Natural killer cell treated with Interleukin-12 subunit alpha and Interleukin-12 subunit beta and Interleukin-15 and Interleukin-18, amount 100 ng/mL, for 72 hours (primary cell): ENCODE data around the gene CNTRL. TPM values are rescaled to one million over a fixed set of nuclear protein-coding genes. Genes with fewer than 3 reads are reported as not detected.
"Not testable (repeated sequence)": the region's sequence is repeated elsewhere in the genome, so short reads cannot be mapped to it uniquely, and the experiment has no call there.

Source experiments
- ATAC-seq, 2 donors: fragments of 150-1000 bp; cut with Tn5 transposase in 1 of 2; sonication (Bioruptor Pico), chemical (Tn5 transposase) in 1 of 2; 2 replicates each; pipeline ENCODE4 v1.10.0; 2021
- DNase-seq: peaks from one replicate; pipeline ENCODE4 v3.0.0; 2022; ENCODE audit warnings: low spot score
- H3K27ac Mint-ChIP-seq, 2 donors: 1 replicate in 1 of 2; 2 replicates in 1 of 2; pipeline ENCODE4 v1.8.0; 2022; ENCODE audit warnings: mixed read lengths in 2 of 2, mild to moderate bottlenecking in 1 of 2, moderate library complexity in 1 of 2
- H3K27me3 Mint-ChIP-seq, 2 donors: 1 replicate in 1 of 2; 2 replicates in 1 of 2; pipeline ENCODE4 v1.8.0; 2022; ENCODE audit warnings: mixed read lengths in 2 of 2
- H3K36me3 Mint-ChIP-seq: one replicate; pipeline ENCODE4 v1.8.0; 2022; ENCODE audit warnings: mixed read lengths
- H3K4me1 Mint-ChIP-seq, 2 donors: 1 replicate in 1 of 2; 2 replicates in 1 of 2; pipeline ENCODE4 v1.8.0; 2022; ENCODE audit warnings: low read depth in 2 of 2, mixed read lengths in 2 of 2, mild to moderate bottlenecking in 1 of 2
- H3K4me3 Mint-ChIP-seq: one replicate; pipeline ENCODE4 v1.8.0; 2022; ENCODE audit warnings: mixed read lengths
- H3K9me3 Mint-ChIP-seq: 2 replicates; pipeline ENCODE4 v1.8.0; 2022; ENCODE audit warnings: mixed read lengths
- total RNA-seq, 2 donors: library from RNA; stranded (reverse); gene quantifications; one replicate each; pipeline ENCODE4 v1.2.3, GENCODE V29; 2022

CNTRL gene
- total RNA-seq, 2 donors from 2014 or later, result 64.6 to 120 TPM

GRCh38 chr9:121123816-121124535, 49.2 kb downstream of the CNTRL start:
- ATAC-seq (no peak), DNase-seq (no peak)
- Mint-ChIP-seq H3K27me3 (no peaks in the 10 kb centered on the region), H3K4me3 (no peak overlapping the region), H3K27ac (peak overlapping the region in 1 of 2 donors; percentile 27), H3K4me1 (peaks cover 30 to 40% of the 10 kb centered on the region in 2 donors), H3K9me3 (no peaks in the 10 kb centered on the region), H3K36me3 (peaks cover 25% of the 10 kb centered on the region)

DNA sequence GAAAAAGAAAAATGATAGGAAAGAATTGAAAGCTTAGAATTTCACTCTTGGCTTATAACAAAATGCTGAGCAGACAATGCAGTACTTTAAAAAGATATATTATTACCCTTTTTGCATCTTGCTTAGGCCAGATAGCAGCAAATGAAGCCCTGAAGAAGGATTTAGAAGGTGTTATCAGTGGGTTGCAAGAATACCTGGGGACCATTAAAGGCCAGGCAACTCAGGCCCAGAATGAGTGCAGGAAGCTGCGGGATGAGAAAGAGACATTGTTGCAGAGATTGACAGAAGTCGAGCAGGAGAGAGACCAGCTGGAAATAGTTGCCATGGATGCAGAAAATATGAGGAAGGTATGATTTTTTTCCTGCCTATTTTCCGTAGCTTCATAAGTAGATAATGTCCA, 50.8 kb downstream of the CNTRL start:
- no peak for ATAC-seq
- H3K27me3 Mint-ChIP-seq, result no peaks in the 10 kb centered on the region
- H3K9me3 Mint-ChIP-seq, result no peaks in the 10 kb centered on the region
- H3K27ac Mint-ChIP-seq, result no peak overlapping the region
- H3K4me1 Mint-ChIP-seq, result peaks cover 35 to 42% of the 10 kb centered on the region in 2 donors
- no peak for DNase-seq
- H3K4me3 Mint-ChIP-seq, result no peak overlapping the region
- peaks cover 37% of the 10 kb centered on the region for H3K36me3 Mint-ChIP-seq

- H3K36me3 Mint-ChIP-seq, result peaks cover 39% of the 10 kb centered on the region
Measured at GRCh38 chr9:121129384-121129783, 54.6 kb downstream of the CNTRL start.

GRCh38 chr9:121133104-121133816, 58.5 kb downstream of the CNTRL start:
- no peaks in the 10 kb centered on the region for H3K27me3 Mint-ChIP-seq
- H3K4me3 Mint-ChIP-seq, result no peak overlapping the region
- no peaks in the 10 kb centered on the region for H3K9me3 Mint-ChIP-seq
- DNase-seq, result no peak
- peaks cover 42% of the 10 kb centered on the region for H3K36me3 Mint-ChIP-seq
- ATAC-seq, result no peak
- peak overlapping the region in 1 of 2 donors; percentile 9 for H3K27ac Mint-ChIP-seq
- peaks cover 31 to 36% of the 10 kb centered on the region in 2 donors for H3K4me1 Mint-ChIP-seq

More at GRCh38 chr9:121129384-121129783, 54.6 kb downstream of the CNTRL start:
- H3K9me3 Mint-ChIP-seq, H3K4me3 Mint-ChIP-seq, H3K27me3 Mint-ChIP-seq, DNase-seq, H3K27ac Mint-ChIP-seq, ATAC-seq: not testable (repeated sequence)
- H3K4me1 Mint-ChIP-seq, result peaks cover 34 to 36% of the 10 kb centered on the region in 2 donors

GRCh38 chr9:121135642-121136041, 60.9 kb downstream of the CNTRL start:
- no peaks in the 10 kb centered on the region for H3K27me3 Mint-ChIP-seq
- no peak for ATAC-seq
- no peak overlapping the region for H3K27ac Mint-ChIP-seq
- no peak overlapping the region for H3K4me3 Mint-ChIP-seq
- H3K9me3 Mint-ChIP-seq, result no peaks in the 10 kb centered on the region
- peaks cover 41% of the 10 kb centered on the region for H3K36me3 Mint-ChIP-seq
- no peak for DNase-seq
- H3K4me1 Mint-ChIP-seq, result peaks cover 16 to 26% of the 10 kb centered on the region in 2 donors

- DNase-seq (no peak), ATAC-seq (no peak)
- H3K9me3 Mint-ChIP-seq, result no peaks in the 10 kb centered on the region
- H3K4me3 Mint-ChIP-seq, result no peak overlapping the region
- H3K36me3 Mint-ChIP-seq, result peaks cover 57% of the 10 kb centered on the region
- no peaks in the 10 kb centered on the region for H3K27me3 Mint-ChIP-seq
- peaks cover 0 to 8% of the 10 kb centered on the region in 2 donors for H3K4me1 Mint-ChIP-seq
- no peak overlapping the region for H3K27ac Mint-ChIP-seq
Measured at GRCh38 chr9:121138561-121138960, 63.8 kb downstream of the CNTRL start.

DNA sequence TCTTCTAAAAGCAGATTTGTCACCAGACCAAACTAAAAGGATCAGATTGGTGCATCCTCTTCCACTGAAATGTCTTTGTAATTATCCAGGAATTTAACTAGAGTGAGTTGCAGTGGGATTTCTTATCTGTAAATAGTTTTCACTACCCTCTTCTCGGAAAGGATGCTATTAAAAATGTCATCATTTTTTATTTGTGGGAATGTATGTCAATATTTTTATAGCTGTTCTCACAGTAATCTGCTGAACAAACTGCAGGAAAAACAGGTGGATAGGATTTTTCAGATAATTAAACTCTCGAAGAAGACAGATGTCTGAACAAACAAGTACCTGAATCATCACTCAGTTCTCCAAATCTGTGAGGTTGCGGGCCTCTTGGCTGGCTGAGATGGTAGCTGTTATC, 64.2 kb downstream of the CNTRL start:
- H3K4me1 Mint-ChIP-seq, result peaks cover 0 to 8% of the 10 kb centered on the region in 2 donors
- H3K36me3 Mint-ChIP-seq, result peaks cover 59% of the 10 kb centered on the region
- H3K27ac Mint-ChIP-seq, result no peak overlapping the region
- H3K9me3 Mint-ChIP-seq, result no peaks in the 10 kb centered on the region
- no peak for DNase-seq
- H3K27me3 Mint-ChIP-seq, result no peaks in the 10 kb centered on the region
- no peak for ATAC-seq
- no peak overlapping the region for H3K4me3 Mint-ChIP-seq

DNA sequence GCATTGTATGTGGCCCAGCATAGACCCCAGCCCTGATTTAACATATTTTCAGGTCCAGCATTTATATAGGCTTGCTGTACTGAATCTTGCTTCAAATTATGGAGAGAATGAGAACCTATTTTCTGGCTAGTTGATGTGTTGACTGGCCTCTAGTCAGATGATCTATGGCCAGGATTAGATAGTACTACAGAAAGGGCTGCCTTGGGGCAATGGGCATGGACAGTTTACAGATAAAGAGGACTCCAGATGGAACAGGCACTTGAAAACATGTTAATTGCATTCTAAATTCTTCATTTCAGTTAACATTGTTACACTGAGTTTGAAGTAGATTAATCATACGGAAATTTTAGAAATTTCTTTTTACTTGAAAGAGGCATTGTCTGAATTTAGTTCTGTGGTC, 65.4 kb downstream of the CNTRL start:
- Mint-ChIP-seq H3K9me3 (no peaks in the 10 kb centered on the region), H3K4me3 (no peak overlapping the region), H3K4me1 (peaks cover 0 to 11% of the 10 kb centered on the region in 2 donors), H3K27me3 (no peaks in the 10 kb centered on the region), H3K36me3 (peaks cover 66% of the 10 kb centered on the region), H3K27ac (no peak overlapping the region)
- ATAC-seq (no peak), DNase-seq (no peak)

GRCh38 chr9:121141306-121141705, 66.6 kb downstream of the CNTRL start:
- peaks cover 71% of the 10 kb centered on the region for H3K36me3 Mint-ChIP-seq
- H3K27me3 Mint-ChIP-seq, result no peaks in the 10 kb centered on the region
- H3K4me1 Mint-ChIP-seq, result peaks cover 0 to 11% of the 10 kb centered on the region in 2 donors
- DNase-seq (no peak), ATAC-seq (no peak)
- H3K9me3 Mint-ChIP-seq, result no peaks in the 10 kb centered on the region
- H3K27ac Mint-ChIP-seq, result no peak overlapping the region
- H3K4me3 Mint-ChIP-seq, result no peak overlapping the region

GRCh38 chr9:121141706-121142105, 67.0 kb downstream of the CNTRL start:
- no peaks in the 10 kb centered on the region for H3K9me3 Mint-ChIP-seq
- H3K4me3 Mint-ChIP-seq, result no peak overlapping the region
- DNase-seq (no peak), ATAC-seq (no peak)
- H3K27me3 Mint-ChIP-seq, result no peaks in the 10 kb centered on the region
- peaks cover 72% of the 10 kb centered on the region for H3K36me3 Mint-ChIP-seq
- peaks cover 0 to 9% of the 10 kb centered on the region in 2 donors for H3K4me1 Mint-ChIP-seq
- H3K27ac Mint-ChIP-seq, result peak overlapping the region in 1 of 2 donors; percentile 51

DNA sequence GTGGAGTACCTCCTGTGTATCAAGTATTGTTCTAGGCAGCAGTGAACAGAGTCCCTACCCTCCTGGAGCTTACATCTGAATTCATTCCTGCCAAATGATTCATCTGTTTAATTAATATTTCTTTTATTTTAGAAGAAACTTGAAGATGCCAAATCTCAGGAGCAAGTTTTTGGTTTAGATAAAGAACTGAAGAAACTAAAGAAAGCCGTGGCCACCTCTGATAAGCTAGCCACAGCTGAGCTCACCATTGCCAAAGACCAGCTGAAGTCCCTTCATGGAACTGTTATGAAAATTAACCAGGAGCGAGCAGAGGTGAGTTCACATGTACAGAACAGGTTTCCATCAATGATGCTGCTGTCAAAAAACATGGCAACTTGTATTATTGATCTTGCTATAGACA, 69.0 kb downstream of the CNTRL start:
- Mint-ChIP-seq H3K27ac (no peak overlapping the region), H3K4me1 (peaks cover 0 to 8% of the 10 kb centered on the region in 2 donors), H3K27me3 (no peaks in the 10 kb centered on the region), H3K9me3 (no peaks in the 10 kb centered on the region), H3K4me3 (no peak overlapping the region), H3K36me3 (peaks cover 73% of the 10 kb centered on the region)
- ATAC-seq (no peak), DNase-seq (no peak)

DNA sequence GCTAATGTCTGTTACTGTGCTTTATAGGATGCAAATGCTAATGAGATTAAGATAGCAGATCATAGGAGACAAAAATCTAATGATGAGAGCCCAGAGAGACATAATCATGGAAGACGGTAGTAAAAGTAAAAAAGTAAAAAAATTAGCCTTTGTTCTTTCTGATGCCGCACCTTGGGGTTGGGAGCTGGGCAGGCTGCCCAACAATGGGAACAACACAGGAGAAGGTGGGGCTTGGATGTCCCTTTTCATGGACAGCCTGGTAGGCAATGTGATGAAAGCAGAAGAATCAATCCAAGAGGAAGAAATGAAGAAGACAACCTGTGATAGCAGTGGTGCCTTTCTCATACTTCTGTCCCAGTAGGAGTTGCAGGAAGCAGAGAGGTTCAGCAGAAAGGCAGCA, 69.7 kb downstream of the CNTRL start:
- Mint-ChIP-seq H3K4me1 (peaks cover 0 to 8% of the 10 kb centered on the region in 2 donors), H3K27me3 (no peaks in the 10 kb centered on the region), H3K36me3 (peaks cover 73% of the 10 kb centered on the region), H3K9me3 (no peaks in the 10 kb centered on the region), H3K27ac (peak overlapping the region in 1 of 2 donors; percentile 59), H3K4me3 (no peak overlapping the region)
- DNase-seq (no peak), ATAC-seq (no peak)

GRCh38 chr9:121150188-121150587, 75.4 kb downstream of the CNTRL start:
- H3K4me3 Mint-ChIP-seq, result no peak overlapping the region
- H3K27me3 Mint-ChIP-seq, result no peaks in the 10 kb centered on the region
- no peak for ATAC-seq
- H3K36me3 Mint-ChIP-seq, result peaks cover 64% of the 10 kb centered on the region
- no peak for DNase-seq
- no peak overlapping the region for H3K27ac Mint-ChIP-seq
- no peaks in the 10 kb centered on the region for H3K9me3 Mint-ChIP-seq
- H3K4me1 Mint-ChIP-seq, result peaks cover 16 to 17% of the 10 kb centered on the region in 2 donors

- Mint-ChIP-seq H3K4me3 (no peak overlapping the region), H3K27ac (peak overlapping the region in 1 of 2 donors; percentile 12), H3K27me3 (no peaks in the 10 kb centered on the region), H3K36me3 (peaks cover 52% of the 10 kb centered on the region), H3K9me3 (no peaks in the 10 kb centered on the region), H3K4me1 (peaks cover 21 to 25% of the 10 kb centered on the region in 2 donors)
- ATAC-seq (no peak), DNase-seq (no peak)
Measured at GRCh38 chr9:121153642-121154041, 78.9 kb downstream of the CNTRL start.
